DND-41 (cell line): ENCODE results near the gene VAX1.

Experiments used
- ATAC-seq: fragments of 200-7000 bp; cut with Tn5 transposase; 3 replicates; pipeline ENCODE4 v1.9.1; 2021; ENCODE audit warnings: low read depth; ENCODE audit not compliant: insufficient read depth
- DNase-seq: peaks from one replicate; pipeline ENCODE4 v3.0.0-alpha.2; 2020
- H2AFZ ChIP-seq: 2 replicates; pipeline ENCODE4 v1.6.0; 2012; ENCODE audit warnings: low read depth, low read length
- H3K27ac ChIP-seq: 2 replicates; pipeline ENCODE4 v1.5.1; 2012; ENCODE audit warnings: low read length, inconsistent platforms
- H3K27me3 ChIP-seq: fragments of 200-600 bp; sonication (generic); 2 replicates; pipeline ENCODE4 v1.6.0; 2012; ENCODE audit warnings: low read length, mild to moderate bottlenecking, inconsistent platforms; ENCODE audit not compliant: insufficient read depth, poor library complexity
- H3K36me3 ChIP-seq: 2 replicates; pipeline ENCODE4 v1.5.1; 2012; ENCODE audit warnings: low read length, inconsistent platforms; ENCODE audit not compliant: insufficient read depth
- H3K4me1 ChIP-seq: 2 replicates; pipeline ENCODE4 v1.5.1; 2012; ENCODE audit warnings: mild to moderate bottlenecking, low read length; ENCODE audit not compliant: insufficient read depth
- H3K4me2 ChIP-seq: 2 replicates; pipeline ENCODE4 v1.6.0; 2012; ENCODE audit warnings: mild to moderate bottlenecking, moderate library complexity, low read length, inconsistent platforms; ENCODE audit not compliant: insufficient read depth
- H3K4me3 ChIP-seq, 2 experiments: fragments of 200-600 bp in 1 of 2; shearing (Covaris generic) in 1 of 2; 2 replicates each; pipeline ENCODE4 v1.5.1; 2012 to 2016; ENCODE audit warnings: inconsistent platforms in 2 of 2, low read length in 2 of 2, mild to moderate bottlenecking in 2 of 2, low read depth in 1 of 2, moderate library complexity in 1 of 2
- H3K79me2 ChIP-seq: 2 replicates; pipeline ENCODE4 v1.6.0; 2012; ENCODE audit warnings: low read length, inconsistent platforms; ENCODE audit not compliant: insufficient read depth
- H3K9ac ChIP-seq: 2 replicates; pipeline ENCODE4 v1.6.0; 2012; ENCODE audit warnings: low read depth, mild to moderate bottlenecking, inconsistent platforms, low read length, moderate library complexity
- H3K9me3 ChIP-seq: 2 replicates; pipeline ENCODE4 v1.5.1; 2012; ENCODE audit warnings: low read length, moderate library complexity, mild to moderate bottlenecking, inconsistent platforms; ENCODE audit not compliant: insufficient read depth, severe bottlenecking
- H4K20me1 ChIP-seq: 2 replicates; pipeline ENCODE4 v1.6.0; 2012; ENCODE audit warnings: low read length; ENCODE audit not compliant: insufficient read depth
- CTCF ChIP-seq: IDR thresholded peaks from 2 replicates; pipeline ENCODE4 v1.5.1; 2012; ENCODE audit warnings: borderline replicate concordance, low read length, moderate library complexity, mild to moderate bottlenecking; ENCODE audit not compliant: poor library complexity, severe bottlenecking; ENCODE audit errors: extremely low read depth
- EZH2 ChIP-seq: IDR thresholded peaks from 3 replicates; pipeline ENCODE4 v1.6.1; 2012; ENCODE audit warnings: borderline replicate concordance, low read depth, mild to moderate bottlenecking, moderate library complexity, low read length, inconsistent platforms; ENCODE audit not compliant: severe bottlenecking

VAX1 gene

GRCh38 chr10:117184296-117184695, 46.2 kb upstream of the VAX1 start:
- H4K20me1 ChIP-seq: no peaks in the 10 kb centered on the region
- no peaks in the 10 kb centered on the region for H3K27me3 ChIP-seq
- H3K9ac ChIP-seq: no peak overlapping the region
- H3K4me2 ChIP-seq: no peak overlapping the region
- H3K9me3 ChIP-seq: peaks cover 7% of the 10 kb centered on the region
- no peak for ATAC-seq
- H2AFZ ChIP-seq: no peak overlapping the region
- no peak overlapping the region for H3K27ac ChIP-seq
- H3K36me3 ChIP-seq: no peaks in the 10 kb centered on the region
- no peaks in the 10 kb centered on the region for H3K4me1 ChIP-seq
- DNase-seq: no peak
- TF ChIP-seq CTCF: no peak
- TF ChIP-seq EZH2: no peak
- no peaks in the 10 kb centered on the region for H3K79me2 ChIP-seq
- no peak overlapping the region for H3K4me3 ChIP-seq

GRCh38 chr10:117178190-117178589, 40.1 kb upstream of the VAX1 start:
- Histone ChIP-seq H3K27me3 (no peaks in the 10 kb centered on the region), H3K4me2 (no peak overlapping the region), H3K36me3 (no peaks in the 10 kb centered on the region), H3K4me1 (peaks cover 11% of the 10 kb centered on the region), H4K20me1 (no peaks in the 10 kb centered on the region), H3K9me3 (no peaks in the 10 kb centered on the region), H3K9ac (no peak overlapping the region), H3K27ac (no peak overlapping the region), H3K79me2 (no peaks in the 10 kb centered on the region), H3K4me3 (no peak overlapping the region), H2AFZ (no peak overlapping the region)
- ATAC-seq (no peak), DNase-seq (no peak)
- no peak for TF ChIP-seq CTCF
- no peak for TF ChIP-seq EZH2

GRCh38 chr10:117175901-117176534, 37.9 kb upstream of the VAX1 start:
- peak; percentile 52 for DNase-seq
- H3K4me3 ChIP-seq: no peak overlapping the region
- TF ChIP-seq CTCF: peak; percentile 60
- no peak for TF ChIP-seq EZH2
- no peak overlapping the region for H3K4me2 ChIP-seq
- H3K36me3 ChIP-seq: no peaks in the 10 kb centered on the region
- no peak for ATAC-seq
- H2AFZ ChIP-seq: no peak overlapping the region
- H3K9ac ChIP-seq: no peak overlapping the region
- H3K27me3 ChIP-seq: no peaks in the 10 kb centered on the region
- no peak overlapping the region for H3K27ac ChIP-seq
- H3K79me2 ChIP-seq: no peaks in the 10 kb centered on the region
- no peaks in the 10 kb centered on the region for H3K9me3 ChIP-seq
- H4K20me1 ChIP-seq: no peaks in the 10 kb centered on the region
- H3K4me1 ChIP-seq: peaks cover 11% of the 10 kb centered on the region
